GM18499 (cell line): ENCODE measurements around the gene CST7.

ENCODE experiments used
- ATAC-seq: cut with Tn5 transposase; IDR thresholded peaks from one replicate; pipeline ENCODE4 v1.9.1; 2021; ENCODE audit warnings: moderate number of reproducible peaks; ENCODE audit not compliant: insufficient read depth, unreplicated experiment

CST7 gene

DNA sequence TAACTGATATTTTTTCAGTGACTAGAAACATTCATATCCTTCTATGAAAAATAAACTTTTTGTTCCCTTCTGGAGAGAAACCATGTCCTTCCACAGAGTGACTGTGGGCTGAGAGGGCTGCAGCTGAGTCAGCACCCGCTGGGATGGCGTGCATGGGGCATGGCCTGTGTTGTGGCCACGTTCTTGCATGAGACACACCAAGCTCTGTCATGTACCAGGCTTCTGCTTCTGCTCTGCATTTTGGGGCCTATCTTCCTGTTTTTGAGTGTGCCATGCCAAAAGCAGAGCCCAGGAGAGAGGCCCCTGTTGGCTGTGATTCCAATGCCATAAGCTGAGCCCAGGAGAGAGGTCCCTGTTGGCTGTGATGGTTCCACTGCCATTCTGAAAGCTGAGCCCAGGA is 32.7 kb downstream of the CST7 start:
- no peak for ATAC-seq

GRCh38 chr20:24983896-24984295 is 34.8 kb downstream of the CST7 start:
- ATAC-seq, result no peak

GRCh38 chr20:24984961-24985640 is 36.0 kb downstream of the CST7 start:
- no peak for ATAC-seq

DNA sequence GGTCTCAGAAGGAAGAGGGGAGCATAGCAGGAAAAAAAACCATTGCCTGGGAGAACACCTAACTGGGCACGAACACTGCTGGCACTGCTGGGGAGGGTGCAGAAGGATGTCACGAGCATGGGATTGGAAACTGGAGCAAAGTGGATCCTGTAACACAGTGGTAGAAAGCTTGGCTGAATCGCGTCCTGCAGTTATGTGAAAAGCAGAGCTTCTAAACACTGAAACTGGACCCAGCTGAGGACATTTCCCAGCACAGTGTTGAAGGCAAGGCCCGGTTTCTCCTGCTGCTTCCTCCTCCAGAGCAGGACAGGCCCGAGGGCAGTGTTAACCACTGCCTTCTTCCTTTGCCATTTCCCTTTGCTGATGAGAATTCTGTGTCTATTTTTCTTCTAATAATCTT is 36.7 kb downstream of the CST7 start:
- no peak for ATAC-seq

GRCh38 chr20:24986436-24987015 is 37.5 kb downstream of the CST7 start:
- no peak for ATAC-seq

DNA sequence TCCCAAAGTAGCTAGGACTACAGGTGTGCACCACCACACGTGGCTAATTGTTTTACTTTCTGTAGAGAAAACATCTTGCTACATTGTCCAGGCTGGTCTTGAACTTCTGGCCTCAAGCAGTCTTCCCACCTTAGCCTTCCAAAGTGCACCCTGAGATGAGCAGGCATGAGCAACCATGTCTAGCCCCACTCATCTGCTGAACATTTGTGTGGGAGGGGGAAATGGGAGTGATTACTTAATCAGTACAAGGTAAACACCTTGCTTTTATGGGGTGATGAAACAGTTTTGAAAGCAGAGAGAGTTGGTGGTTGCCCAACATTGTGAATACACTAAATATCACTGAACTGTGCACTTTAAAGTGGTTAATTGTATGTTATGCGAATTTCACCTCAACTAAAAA is 38.2 kb downstream of the CST7 start:
- ATAC-seq, result no peak

DNA sequence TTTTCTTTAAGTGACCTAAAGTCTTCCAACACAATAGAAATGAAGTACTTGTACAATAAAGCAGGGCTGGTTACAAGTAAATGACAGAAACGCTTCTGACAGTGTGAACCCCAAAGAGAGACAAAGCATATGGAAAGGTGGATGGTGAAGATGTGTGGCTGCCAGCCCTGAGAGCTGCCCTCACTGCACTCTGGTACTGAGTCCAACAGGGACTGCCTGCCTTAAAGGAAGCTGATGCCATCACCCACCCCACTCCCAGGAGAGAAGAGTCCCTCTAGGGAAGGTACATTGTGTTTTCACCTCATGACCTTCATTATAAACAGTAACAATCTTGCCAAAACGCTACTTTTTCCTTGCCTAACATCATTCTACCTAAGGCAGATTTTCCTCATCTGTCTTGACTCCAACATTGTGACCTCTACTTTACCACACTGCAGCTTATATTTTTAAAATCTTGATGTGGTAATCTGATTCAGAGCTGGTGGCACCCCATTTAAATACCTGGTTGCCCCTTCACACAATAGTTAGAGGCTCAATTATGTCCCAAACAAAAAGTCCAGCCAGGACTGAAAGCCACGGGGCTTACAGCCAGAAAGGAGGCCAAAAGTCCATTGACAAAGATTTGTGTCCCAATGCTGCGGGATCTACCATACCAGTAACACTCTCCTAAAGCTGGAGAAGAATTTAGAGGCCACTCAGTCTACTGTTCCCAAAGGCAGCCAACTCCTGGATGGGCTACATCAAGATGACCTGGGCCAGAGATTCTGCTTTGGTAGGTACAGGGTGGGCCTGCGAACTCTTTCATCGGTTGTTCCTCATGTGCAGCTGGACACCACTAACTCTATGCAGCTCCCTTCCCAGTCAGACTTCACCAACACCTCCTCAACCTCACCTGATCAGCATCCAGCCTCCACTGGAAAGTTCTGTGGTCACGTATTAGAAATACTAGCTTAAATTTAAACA is 39.1 kb downstream of the CST7 start:
- ATAC-seq, result no peak

- ATAC-seq, result no peak
Measured at GRCh38 chr20:24989162-24989561, 40.1 kb downstream of the CST7 start.

- ATAC-seq, result no peak
Measured at GRCh38 chr20:24990810-24991252, 41.8 kb downstream of the CST7 start.

DNA sequence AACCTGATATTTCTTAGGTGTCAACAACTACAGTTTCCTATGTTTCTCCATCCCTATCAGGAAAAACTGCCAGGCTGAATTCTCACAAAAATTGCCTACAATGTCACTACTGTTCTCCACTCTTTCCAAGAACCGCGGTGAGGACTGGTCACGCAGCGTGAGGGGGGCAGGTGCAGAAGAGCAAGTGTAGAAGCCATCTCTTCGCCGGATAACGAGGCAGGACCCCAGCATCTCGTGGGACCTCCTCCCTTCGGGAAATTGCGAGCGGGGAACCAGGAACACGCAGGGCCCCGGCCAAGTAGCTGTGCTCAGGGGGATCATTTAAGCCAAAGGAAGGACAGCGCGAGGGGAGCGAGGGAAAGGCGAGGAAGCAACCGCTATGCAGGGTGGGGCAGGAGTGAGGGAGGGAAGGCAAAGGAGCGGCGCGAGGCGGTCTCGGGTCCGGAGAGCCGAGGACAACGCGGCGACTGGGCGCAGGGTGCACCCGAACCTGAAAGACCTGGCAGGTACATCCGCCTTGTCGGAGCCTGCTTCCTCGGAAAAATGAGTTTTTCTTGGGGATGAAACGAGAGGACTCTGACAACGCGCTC is 42.9 kb downstream of the CST7 start:
- ATAC-seq, result peak; percentile 14

DNA sequence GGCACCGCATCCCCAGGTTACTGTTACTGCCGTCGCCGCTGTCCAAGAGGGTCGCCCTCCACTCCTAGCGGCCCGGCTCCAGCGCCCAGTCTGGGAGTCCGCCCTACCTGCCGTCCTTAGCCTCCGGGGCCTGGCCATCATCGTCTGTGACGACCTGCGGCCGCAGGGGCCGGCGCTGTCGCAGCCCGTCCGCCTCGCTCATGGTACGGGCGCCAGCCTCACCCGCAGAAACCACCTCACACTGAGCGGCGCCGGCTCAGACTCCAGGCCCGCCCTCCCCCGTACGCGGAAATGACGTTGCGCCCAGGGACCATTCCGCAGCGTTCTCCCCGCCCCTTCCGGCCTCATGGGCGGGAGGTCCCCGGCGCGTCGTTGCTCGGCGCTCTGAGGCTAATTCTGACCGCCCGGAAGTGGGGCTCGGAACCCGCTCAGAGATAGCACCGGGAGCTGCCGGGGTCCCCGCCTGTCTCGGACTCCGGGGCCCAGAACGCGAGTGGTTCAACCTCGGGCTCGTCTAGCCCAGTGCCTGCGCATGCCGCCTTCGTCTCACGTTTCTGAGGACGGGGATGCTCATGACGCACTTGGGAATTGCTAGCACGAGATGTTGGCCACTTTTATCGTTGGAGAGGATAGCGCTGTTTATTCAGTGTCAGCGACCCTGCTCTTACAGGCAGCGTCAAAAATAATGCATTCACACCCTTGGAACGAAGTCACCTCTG is 43.6 kb downstream of the CST7 start, which contains the start of gene APMAP:
Gene APMAP, minus strand, starts transcription at position 265 of the 719 bp plus-strand sequence. Its CDS starts 63 bp downstream, at position 202.
- peak; percentile 78 for ATAC-seq

DNA sequence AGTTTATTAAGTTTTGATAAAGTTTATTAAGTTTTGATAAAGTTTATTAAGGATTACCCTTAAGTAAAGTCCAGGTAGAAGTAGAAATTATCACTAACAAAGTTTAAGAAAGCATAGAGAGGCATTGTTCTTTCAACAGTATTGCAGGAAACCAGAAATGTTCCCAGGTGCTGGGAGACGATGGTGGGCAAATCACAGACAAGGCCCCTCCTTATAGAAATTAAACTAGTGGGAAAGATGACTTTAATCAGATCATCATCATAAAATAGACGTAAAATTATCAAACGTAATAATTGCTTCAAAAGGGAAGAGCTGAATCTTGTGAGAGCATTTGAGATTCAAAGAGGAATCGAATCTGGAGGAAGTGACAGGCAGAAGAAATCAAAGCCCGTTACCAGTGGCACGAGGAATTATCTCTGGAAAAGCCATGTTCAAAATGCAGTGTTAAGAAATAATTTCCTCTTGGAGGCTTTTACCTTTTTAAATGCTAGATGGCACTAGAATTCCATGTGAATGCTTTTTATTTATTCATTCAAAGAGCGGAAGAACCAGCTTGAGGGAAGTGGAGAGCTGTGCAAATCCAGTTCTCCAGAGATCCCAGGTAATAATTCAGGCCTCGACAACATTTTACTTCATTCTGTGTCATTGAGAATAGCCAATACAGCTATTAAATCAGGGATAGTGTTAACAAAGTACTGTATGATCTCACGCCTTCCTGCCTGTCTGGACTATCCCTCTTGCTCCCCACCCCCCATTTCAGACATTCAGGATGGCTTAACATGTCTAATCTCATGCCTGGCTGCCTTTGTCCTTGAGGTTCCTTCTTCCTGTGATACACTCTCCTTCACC is 44.5 kb downstream of the CST7 start:
- ATAC-seq, result no peak

- ATAC-seq, result no peak
Measured at GRCh38 chr20:24994186-24994465, 45.1 kb downstream of the CST7 start.

- no peak for ATAC-seq
Measured at GRCh38 chr20:24994470-24995368, 45.6 kb downstream of the CST7 start.

GRCh38 chr20:24995741-24996448 is 46.8 kb downstream of the CST7 start:
- no peak for ATAC-seq

- ATAC-seq, result no peak
Measured at GRCh38 chr20:24996449-24997377, 47.6 kb downstream of the CST7 start.

DNA sequence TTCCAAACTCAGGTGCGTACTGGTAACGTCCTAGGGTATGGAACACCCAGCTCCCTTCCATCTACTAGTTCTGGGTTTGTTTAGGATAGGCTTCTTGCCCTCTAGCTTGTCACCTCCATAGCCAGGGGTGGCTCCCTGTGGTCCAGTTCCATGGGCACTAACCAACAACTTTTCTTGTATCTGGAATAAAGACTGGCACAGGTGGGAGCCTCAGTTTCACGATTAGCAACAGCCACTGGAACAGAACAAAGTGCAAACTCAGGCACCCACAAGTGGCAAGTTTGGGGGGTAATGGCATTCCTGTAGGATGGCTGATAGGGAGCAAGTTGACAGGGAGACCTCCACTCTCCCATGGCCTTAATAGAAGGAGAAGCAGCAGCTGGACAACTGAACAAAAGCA is 49.1 kb downstream of the CST7 start:
- no peak for ATAC-seq
